Left lobe of liver (tissue), 2 donors: ENCODE data around the gene KCNMB3. TPM values are rescaled to one million over a fixed set of nuclear protein-coding genes. Genes with fewer than 3 reads are reported as not detected.

Source experiments
- ATAC-seq: fragments of 200-7000 bp; cut with Tn5 transposase; one replicate; pipeline ENCODE4 v1.9.1; 2020; ENCODE audit warnings: mild to moderate bottlenecking, moderate library complexity
- DNase-seq: peaks from one replicate; pipeline ENCODE4 v3.0.0-alpha.2; 2020; ENCODE audit warnings: low spot score
- total RNA-seq: library from RNA; stranded (reverse); gene quantifications from one replicate; pipeline ENCODE4 v1.2.1, GENCODE V29; 2021
- donor health status: DM: no; HTN: no; CAD: no; lungs with moderate emphysema.
- donor health status: DM: no; HTN: yes; CAD: no.

Gene KCNMB3
- total RNA-seq, 1 donor from 2014 or later: 1.7 TPM

DNA sequence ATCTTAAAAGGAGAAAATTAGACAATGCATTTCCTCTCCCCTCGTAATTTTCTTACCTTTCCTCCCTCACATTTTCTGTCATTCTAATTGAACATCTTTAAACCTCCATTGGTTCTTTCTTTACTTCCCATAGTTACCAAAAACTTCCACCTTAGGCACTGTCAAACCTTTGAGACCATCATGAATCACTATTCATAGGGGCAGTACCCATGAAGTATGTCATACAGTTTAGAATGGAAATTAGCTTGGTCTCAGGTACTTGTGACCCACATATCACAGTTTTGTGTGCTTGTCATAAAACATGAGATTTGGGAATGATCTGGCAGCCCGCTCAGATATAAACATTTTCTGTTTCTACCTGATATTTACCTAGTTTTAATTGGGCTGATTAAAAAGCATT is 50.1 kb downstream of the KCNMB3 start:
- no peak for DNase-seq
- no peak for ATAC-seq

DNA sequence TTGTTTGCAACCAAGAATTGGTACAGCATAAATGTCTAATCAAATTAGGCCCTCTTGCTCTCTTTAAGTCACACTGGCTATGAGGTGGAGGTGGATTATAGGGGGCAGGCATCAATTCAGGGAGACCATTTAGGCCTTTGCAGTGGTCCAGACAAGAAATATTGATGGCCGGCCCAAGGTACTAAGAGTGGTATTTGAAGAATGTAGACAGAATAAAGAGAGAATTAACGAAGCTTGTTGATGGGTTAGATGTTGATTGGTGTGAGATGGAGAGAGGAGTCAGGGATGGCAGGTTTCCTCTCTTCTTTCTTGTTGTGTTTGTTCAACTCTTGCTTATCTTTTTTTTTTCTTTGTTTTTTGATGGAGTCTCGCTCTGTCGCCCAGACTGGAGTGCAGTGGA is 54.2 kb downstream of the KCNMB3 start:
- ATAC-seq: no peak
- no peak for DNase-seq

- no peak for ATAC-seq
- no peak for DNase-seq
Measured at GRCh38 chr3:179196098-179196497, 54.8 kb downstream of the KCNMB3 start.

GRCh38 chr3:179194931-179195330 is 56.0 kb downstream of the KCNMB3 start:
- ATAC-seq (no peak), DNase-seq (no peak)

Other genes starting within 250 kb of the KCNMB3 start
- 6.8 TPM for gene ZMAT3, start 179.3 kb downstream of the KCNMB3 start, total RNA-seq
- 9.0 TPM for gene PIK3CA, start 102.8 kb downstream of the KCNMB3 start, total RNA-seq
- 9.7 TPM for gene ZNF639, start 71.9 kb upstream of the KCNMB3 start, total RNA-seq
- 17.9 TPM for gene MFN1, start 96.6 kb upstream of the KCNMB3 start, total RNA-seq
- 3.3 TPM for gene GNB4, start 200.4 kb upstream of the KCNMB3 start, total RNA-seq